Left renal cortex interstitium (tissue), 4 donors: Measurements from ENCODE around the gene COX7A1. TPM values are rescaled to one million over a fixed set of nuclear protein-coding genes. Genes with fewer than 3 reads are reported as not detected.
"Not testable (repeated sequence)": the region's sequence is repeated elsewhere in the genome, so short reads cannot be mapped to it uniquely, and the experiment has no call there.

Experiments
- DNase-seq, 4 donors: peaks; one replicate each; pipeline ENCODE4 v3.0.0-alpha.2; 2013; ENCODE audit warnings: low read depth in 4 of 4, low spot score in 2 of 4, missing footprints in 1 of 4
- polyA plus RNA-seq, 4 donors: library from polyadenylated mRNA; unstranded; fragments of 120-200 nt; gene quantifications; one replicate each; pipeline ENCODE4 v1.2.1, GENCODE V29; 2013; ENCODE audit not compliant: insufficient read length in 4 of 4

Gene COX7A1
- 10 to 100 TPM; 20.9 to 52.1 (median 31.6) TPM for polyA plus RNA-seq

- peak in 2 of 4 donors; percentile 32 to 36 for DNase-seq
Measured at GRCh38 chr19:36152352-36153091, at the start of gene COX7A1. TSS of gene COX7A1 (minus strand) at chr19:36152447. CDS start at chr19:36152407, 40 bp downstream.

- no peak for DNase-seq
Measured at GRCh38 chr19:36201684-36202083, 49.4 kb upstream of the COX7A1 start.

GRCh38 chr19:36198119-36198518, 45.9 kb upstream of the COX7A1 start:
- DNase-seq: no peak

GRCh38 chr19:36196249-36196648, 44.0 kb upstream of the COX7A1 start:
- DNase-seq: no peak

GRCh38 chr19:36186722-36187121, 34.5 kb upstream of the COX7A1 start:
- not testable (repeated sequence) for DNase-seq

- DNase-seq: no peak
Measured at GRCh38 chr19:36183245-36183628, 31.0 kb upstream of the COX7A1 start.

- no peak for DNase-seq
Measured at GRCh38 chr19:36182612-36183244, 30.5 kb upstream of the COX7A1 start.

GRCh38 chr19:36179077-36179476, 26.8 kb upstream of the COX7A1 start:
- not testable (repeated sequence) for DNase-seq

GRCh38 chr19:36173846-36174245, 21.6 kb upstream of the COX7A1 start:
- not testable (repeated sequence) for DNase-seq

GRCh38 chr19:36172852-36173251, 20.6 kb upstream of the COX7A1 start:
- DNase-seq: no peak

- peak in 2 of 4 donors; percentile 26 to 43 for DNase-seq
Measured at GRCh38 chr19:36169084-36169760, 17.0 kb upstream of the COX7A1 start.

- no peak for DNase-seq
Measured at GRCh38 chr19:36163813-36164212, 11.6 kb upstream of the COX7A1 start.

- no peak for DNase-seq
Measured at GRCh38 chr19:36160821-36161596, 8.8 kb upstream of the COX7A1 start.

GRCh38 chr19:36153126-36153525, 879 bp upstream of the COX7A1 start:
- no peak for DNase-seq

- DNase-seq: no peak
Measured at GRCh38 chr19:36152019-36152351, 262 bp downstream of the COX7A1 start.

- DNase-seq: peak in 3 of 4 donors; percentile 37 to 50 (median 47)
Measured at GRCh38 chr19:36151144-36152018, 866 bp downstream of the COX7A1 start.

- DNase-seq: no peak
Measured at GRCh38 chr19:36150586-36150985, 1.7 kb downstream of the COX7A1 start.

- no peak for DNase-seq
Measured at GRCh38 chr19:36149673-36150406, 2.4 kb downstream of the COX7A1 start.

- DNase-seq: no peak
Measured at GRCh38 chr19:36144624-36145023, 7.6 kb downstream of the COX7A1 start.
